HG03575 (cell line): ENCODE results near the gene TMTC1.

Experiments
- ATAC-seq: cut with Tn5 transposase; IDR thresholded peaks from one replicate; pipeline ENCODE4 v1.9.1; 2021; ENCODE audit not compliant: unreplicated experiment, insufficient number of reproducible peaks, low FRiP score; ENCODE audit errors: extremely low read depth

Gene TMTC1

GRCh38 chr12:29781705-29782266 lies 2.0 kb downstream of the TMTC1 start:
- ATAC-seq: no peak

DNA sequence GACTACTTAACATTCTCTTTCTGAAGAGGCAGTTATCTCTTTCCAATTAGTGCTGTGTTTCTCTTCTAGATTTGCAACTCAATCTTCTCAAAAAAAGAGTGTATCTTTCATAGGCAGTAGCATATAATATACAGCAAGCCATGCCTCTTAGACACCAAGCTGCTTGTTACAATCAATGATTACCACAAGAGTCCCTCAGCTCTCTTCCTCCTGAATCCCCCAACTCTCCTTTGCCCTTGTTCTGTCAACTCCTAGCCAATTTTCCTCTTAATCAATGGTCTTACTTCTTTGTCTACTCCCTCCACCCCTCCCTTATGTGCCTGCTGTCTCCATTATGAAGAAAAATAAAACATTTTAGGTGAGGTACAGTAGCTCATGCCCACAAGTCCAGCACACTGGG lies 2.6 kb downstream of the TMTC1 start:
- ATAC-seq: no peak

GRCh38 chr12:29780084-29780483 lies 3.7 kb downstream of the TMTC1 start:
- ATAC-seq: no peak

DNA sequence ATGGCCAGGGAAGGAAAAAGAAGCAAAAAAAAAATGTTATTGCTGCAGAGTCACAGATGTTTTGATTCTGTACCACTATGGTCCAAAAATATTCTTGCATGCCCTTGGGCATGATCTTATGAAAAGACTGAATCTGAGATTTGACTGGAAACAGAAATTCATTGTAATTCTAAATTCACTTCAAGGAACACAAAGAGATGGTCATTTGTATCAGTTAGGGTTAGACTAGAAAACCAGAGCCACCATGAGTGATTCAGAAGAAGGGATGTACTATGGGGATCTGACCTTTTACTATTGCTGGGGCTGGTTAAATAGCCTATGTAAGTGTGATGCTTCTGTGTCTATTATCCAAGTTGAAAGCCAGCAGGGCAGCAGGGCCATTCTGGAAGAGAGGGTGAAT lies 5.2 kb downstream of the TMTC1 start:
- no peak for ATAC-seq

- no peak for ATAC-seq
These were observed 10.7 kb downstream of the TMTC1 start for GRCh38 chr12:29773076-29773475.

- ATAC-seq: no peak
These were observed 12.0 kb downstream of the TMTC1 start for GRCh38 chr12:29771786-29772185.

- ATAC-seq: no peak
These were observed 12.6 kb downstream of the TMTC1 start for GRCh38 chr12:29771165-29771564.

GRCh38 chr12:29769162-29769858 lies 14.4 kb downstream of the TMTC1 start:
- no peak for ATAC-seq

DNA sequence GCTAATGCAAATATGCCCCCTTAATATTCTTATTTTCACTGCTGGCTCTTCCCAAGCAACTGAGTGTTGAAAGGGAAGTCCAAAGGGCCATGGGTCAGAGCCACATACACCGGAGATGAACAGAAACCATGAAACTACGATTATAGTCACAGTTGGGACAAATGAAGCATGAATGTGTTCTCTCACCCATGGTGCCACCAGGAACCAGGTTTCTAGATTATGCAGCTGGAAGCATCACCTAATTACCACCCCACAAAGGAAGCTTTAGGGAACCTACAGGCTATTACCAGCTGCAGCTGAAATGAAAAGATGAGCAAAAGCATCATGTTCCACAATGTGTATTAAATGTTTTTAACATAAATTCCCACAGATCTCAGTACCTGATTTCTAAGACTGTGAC lies 15.4 kb downstream of the TMTC1 start:
- ATAC-seq: no peak

- no peak for ATAC-seq
These were observed 20.4 kb downstream of the TMTC1 start for GRCh38 chr12:29763301-29763683.

DNA sequence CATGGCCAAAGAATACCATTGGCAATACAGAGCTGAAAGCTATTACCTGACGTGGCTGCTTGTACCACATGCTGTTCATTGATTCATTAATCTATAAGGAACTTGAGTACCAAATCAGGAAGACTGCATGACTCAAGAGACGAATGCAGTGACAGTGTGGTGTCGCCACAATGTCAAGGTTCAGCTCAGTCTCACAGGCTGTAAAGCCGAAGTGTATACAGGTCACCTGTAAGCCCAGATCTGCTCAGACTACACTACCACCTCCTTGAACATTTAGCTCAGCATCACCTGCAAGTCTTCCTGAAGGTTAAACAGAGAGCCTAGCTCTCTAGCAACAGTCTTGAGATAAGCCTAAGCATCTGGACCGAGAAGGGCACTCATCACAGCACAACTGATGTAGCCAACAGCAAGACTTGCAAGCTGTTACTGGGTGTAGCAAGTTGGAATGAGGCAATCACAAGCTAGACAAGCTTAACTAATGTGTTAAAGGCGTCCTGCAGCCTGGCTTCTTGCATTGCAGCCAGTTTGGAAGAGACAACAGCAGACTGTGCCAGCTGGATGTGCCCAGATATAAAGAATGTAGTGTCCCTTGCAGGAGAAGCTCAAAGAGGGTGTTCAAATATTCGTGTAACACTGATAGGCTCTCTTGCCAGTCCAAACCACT lies 21.0 kb downstream of the TMTC1 start:
- no peak for ATAC-seq

- no peak for ATAC-seq
These were observed 23.8 kb downstream of the TMTC1 start for GRCh38 chr12:29759950-29760349.

DNA sequence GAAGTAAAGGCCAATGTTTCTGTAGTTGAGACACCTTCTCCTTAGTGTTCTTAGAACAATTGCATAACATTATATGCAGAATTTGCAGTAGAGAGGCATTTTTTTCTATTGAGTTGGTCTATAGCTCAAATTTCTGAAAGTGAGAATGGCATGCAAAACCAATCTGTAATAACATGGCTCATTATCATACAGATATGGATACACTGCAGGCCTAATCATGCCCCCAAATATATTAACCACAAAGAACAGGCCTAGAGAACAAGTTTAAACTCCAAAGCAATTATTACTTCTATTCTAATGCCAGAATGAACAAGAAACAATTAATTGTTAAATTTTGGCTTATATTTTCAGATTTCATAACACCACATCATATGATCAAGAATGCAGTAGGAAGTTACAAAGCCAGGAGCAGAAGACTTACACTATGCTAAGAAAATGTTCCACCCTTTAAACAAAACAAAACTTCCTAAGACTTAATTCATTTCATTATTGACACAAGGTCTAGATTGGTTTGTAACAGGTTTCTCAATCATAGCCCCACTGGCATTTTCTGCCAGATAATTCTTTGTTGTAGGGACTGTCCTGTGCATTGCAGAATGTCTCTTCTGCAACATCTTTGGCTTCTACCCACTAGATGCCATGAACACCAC lies 26.9 kb downstream of the TMTC1 start:
- ATAC-seq: no peak

DNA sequence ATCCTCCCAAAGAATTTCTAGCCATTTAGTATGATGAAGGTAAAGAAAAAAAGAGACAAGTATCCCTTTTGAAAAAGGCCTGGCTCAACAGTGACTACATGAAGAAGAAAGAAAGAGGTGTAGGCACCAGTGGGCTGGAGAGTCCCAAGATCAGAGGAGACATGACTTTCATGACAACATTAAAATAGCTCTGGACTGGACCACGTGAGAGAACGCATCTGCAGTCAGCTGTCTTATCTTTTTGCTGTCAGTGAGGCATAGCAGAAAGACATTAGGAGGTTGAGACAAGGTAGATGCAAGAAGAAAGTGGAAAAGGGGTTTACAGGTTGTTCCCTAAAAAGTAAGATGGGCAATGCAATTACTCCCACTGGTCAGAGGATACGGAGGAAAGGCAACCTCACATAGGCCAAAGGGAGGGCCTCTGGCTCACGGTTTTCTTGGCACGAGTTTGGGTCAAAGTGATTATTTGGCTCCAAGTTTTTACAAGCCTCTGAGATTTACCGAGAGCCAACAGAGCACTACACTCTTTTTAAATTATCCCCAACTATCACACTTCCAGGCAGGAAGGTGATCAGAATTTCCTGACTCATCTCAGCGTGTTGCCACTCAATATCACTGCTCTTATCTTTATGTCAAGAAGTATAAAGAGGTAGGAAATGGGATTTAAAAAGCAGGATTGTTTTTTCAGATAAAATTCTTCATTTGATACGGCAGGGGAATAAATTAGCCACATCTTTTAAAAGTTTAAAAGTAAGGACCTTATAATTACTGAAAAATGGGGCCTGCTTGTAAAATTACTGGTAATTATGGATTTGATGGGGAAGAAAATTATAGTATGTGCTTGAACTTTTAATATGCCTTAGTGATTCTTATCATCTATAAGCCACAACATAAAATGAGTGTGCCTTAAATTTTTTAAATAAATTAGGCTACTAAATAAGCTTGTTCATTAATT lies 29.2 kb downstream of the TMTC1 start:
- ATAC-seq: no peak

GRCh38 chr12:29752121-29752520 lies 31.6 kb downstream of the TMTC1 start:
- no peak for ATAC-seq

GRCh38 chr12:29751676-29752075 lies 32.1 kb downstream of the TMTC1 start:
- ATAC-seq: no peak

- no peak for ATAC-seq
These were observed 32.9 kb downstream of the TMTC1 start for GRCh38 chr12:29750928-29751220.

DNA sequence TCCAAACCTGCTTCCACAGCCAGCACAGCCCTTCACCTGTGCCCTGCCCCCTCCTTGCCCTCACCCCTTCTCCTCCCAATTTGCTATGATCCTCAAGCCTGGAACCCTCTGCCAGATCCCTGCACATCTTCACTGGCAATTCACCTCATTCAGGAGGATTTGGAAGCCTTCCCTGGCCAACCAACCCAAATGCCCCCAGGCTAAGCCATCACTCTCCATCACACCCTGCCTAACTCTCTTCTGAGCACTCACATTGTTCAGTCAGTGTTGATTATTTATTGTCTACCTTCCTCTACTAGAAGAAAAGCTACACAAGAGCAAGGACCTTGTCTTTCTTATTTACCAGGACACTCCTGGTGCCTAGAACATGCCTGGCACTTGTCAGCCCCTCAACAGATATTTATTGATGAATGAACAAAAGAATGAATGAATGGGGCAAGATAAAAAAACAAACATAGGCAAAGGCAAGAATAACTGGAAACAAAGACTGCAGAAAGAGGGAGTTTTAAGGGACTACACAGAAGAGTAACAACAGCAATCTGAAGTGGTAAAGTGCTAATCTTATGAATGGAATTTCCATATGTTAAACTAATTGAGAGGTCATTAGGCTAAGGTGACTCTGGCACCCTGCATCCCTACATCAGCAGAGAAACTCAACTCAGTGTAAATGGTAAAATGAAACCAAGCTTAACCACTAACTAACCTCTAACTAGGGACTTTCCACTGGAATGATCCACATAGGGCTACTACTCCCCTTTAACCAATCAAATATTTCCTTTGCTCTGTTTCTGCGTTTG lies 33.4 kb downstream of the TMTC1 start:
- peak; percentile 89 for ATAC-seq
